Astrocyte of the hippocampus (primary cell): ENCODE results near the gene PTPRN2.

Experiments used
- DNase-seq: peaks from one replicate; pipeline ENCODE4 v3.0.0; 2011; ENCODE audit warnings: low read depth, low spot score

Gene PTPRN2

DNA sequence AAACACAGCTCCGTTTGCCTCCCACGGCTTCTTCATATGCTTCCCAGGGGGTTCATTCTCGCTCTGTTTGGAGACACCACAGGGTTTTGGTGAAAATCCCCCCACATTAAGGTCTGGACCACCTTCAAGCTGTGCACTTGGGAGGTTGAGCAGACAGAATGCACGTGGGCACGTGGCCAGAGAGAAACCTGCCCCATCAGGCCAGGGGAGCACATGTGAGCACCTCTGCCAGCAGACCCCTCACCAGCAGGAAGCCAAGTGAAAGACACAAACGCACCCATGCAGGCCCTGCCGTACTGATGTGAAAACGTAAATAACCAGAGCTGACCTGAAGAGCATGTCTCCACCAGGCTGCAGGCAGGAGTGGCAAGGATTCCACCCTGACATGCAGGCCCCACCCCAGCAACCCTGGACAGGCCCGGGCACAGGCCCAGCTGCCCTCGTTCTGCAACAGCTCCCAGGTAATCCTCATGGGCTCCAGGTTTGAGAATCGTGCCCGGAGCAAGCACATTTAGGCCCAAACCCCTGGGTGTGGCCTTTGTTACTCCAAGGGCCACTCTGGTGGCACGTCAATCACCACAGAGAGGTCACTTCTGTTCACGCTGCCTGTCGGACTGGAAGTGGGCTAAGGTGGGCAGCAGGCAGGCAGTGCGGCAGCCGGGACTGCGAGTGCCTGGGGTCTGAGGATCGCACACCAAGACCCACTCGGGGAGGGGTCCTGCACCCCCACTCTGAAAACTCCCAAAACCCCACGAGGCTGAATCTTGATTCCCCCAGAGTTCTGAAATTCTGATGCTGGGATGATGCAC is 184.4 kb downstream of the PTPRN2 start:
- DNase-seq = no peak

DNA sequence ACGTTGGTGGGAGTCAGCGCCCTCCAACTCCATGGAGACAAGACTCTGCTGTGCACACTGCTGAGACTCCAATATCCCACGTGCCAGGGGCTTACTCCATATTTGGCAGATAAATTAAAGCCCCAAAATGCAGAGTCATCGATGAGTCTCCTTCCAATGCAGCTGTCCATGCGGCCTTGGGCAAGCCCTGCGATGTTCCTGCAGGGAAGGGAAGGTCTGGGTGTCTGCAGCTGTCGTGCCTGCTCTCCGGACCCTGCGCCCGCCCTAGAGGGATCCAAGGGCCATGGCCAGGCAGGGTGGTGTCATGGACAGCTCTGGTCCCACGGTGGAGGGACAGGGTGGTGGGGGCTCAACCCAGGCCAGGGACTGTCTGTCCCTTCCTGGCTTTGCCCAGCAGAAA is 185.2 kb downstream of the PTPRN2 start:
- DNase-seq = no peak

DNA sequence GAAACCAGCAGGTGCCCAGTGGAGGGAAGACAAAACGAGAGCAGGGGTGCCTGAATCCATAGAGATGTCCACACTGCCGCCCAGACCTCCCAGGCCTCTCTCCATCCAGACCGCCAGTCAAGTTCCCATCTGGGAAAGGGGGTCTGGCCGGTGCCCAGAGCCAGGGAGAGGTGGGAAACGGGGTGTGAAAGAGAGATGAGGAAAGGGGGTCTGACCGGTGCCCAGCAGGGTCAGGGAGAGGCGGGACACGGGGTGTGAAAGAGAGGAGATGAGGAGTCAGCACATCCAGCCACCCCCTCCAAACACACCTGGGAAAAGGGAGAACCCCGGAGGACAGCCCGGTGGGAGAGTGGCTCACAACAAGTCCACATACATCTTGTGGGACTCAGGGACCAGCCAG is 185.8 kb downstream of the PTPRN2 start:
- DNase-seq = no peak

DNA sequence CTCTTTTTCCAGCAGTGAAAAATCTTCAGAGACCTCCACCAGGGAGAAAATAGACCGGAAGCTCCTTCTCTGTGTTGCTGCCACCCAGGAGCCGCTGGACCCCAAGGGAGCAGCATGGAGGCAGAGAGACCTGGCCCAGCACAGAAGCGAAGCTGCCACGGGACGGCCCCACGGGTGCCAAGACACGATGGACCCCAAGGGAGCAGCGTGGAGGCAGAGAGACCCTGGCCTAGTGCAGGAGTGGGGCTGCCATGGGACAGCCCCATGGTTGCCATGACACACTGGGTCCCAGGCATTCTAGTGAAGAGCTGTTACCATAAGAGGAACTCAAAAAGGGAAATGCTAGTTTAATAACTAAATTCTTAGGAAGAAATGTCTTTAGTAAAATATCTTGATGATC is 186.3 kb downstream of the PTPRN2 start:
- no peak for DNase-seq

DNA sequence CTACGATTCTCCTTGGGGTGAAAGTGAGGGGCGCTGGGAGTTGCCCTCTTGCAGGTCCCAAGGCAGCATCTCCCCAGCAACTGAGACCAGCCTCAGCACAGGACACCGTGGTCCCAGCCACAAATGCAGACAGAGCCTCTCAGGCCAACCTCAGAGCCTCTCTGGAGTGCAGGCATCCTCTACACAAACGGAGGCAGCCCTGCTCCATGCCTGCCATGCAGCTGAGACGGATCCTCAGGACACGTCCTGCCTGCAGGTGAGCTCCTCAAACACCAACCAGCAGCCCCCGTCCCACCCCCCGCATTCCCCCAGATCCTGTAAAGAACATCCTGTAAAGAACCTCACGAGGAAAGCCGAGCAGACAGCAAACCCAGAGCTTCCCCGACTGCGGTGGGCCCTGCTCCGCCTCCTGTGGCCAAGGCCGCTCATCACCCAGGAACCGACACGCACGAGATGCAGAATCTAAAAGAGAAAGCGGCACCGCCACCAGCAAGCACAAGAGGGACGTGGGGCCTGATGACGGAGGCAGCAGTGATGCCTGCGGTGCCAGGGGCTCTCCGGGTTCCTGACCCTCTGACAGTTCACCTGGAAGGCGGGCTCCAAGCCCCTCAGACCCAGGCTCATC is 186.9 kb downstream of the PTPRN2 start:
- DNase-seq = no peak

DNA sequence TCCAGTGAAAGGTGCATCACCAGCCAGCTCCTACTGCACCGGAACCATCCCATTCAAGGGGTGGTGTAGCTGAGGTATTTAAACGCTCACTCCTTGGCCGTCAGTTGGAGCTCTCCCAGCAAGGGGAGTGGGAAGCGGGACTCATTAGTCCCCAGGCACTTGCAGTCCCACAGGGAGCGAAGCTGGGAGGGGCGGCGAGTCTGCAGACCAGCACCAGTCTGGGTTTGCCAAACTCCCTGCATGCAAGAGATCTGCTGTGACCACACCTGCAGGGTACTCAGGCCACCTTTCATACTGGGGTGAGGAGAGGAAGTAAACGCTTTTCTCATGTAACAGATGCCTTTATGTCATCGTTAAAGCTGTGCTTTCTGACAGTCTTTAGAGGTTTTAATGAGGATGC is 187.9 kb downstream of the PTPRN2 start:
- no peak for DNase-seq

DNA sequence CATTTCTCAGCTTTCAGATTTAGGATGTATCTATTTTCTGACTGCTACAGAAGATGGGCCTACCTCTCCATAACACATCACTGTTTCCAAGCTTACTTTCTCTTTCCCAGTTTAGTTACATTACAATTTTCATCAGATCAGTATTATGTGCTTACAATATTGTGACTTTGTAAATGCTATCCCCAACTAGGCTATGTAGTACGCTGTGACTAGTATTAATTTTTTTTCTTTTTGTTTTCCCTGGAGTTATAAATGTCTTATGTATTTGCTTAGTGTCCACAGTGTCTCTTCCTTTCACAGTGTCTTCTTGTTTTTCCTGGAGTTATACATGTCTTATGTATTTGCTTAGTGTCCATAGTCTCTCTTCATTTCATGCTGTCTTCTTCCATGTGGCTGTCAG is 188.9 kb downstream of the PTPRN2 start:
- no peak for DNase-seq

DNA sequence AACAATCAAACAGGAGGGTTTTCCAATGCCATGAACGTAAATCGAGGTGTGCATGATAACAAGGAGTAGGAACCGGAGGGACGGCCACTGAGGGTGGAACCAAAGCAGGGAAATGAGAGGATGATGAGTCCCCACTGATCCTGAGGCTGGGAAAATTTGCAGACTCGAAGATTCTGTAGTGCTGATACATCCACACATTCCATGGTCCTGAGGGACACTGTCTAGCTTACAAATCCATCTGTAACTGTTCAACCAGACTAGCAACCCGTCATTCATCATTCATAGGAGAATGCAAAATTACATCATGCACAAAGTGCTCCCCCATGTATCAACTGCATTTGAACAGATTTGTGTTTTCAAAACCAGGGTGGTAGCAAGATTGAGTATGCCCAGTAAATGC is 189.7 kb downstream of the PTPRN2 start:
- DNase-seq = no peak

DNA sequence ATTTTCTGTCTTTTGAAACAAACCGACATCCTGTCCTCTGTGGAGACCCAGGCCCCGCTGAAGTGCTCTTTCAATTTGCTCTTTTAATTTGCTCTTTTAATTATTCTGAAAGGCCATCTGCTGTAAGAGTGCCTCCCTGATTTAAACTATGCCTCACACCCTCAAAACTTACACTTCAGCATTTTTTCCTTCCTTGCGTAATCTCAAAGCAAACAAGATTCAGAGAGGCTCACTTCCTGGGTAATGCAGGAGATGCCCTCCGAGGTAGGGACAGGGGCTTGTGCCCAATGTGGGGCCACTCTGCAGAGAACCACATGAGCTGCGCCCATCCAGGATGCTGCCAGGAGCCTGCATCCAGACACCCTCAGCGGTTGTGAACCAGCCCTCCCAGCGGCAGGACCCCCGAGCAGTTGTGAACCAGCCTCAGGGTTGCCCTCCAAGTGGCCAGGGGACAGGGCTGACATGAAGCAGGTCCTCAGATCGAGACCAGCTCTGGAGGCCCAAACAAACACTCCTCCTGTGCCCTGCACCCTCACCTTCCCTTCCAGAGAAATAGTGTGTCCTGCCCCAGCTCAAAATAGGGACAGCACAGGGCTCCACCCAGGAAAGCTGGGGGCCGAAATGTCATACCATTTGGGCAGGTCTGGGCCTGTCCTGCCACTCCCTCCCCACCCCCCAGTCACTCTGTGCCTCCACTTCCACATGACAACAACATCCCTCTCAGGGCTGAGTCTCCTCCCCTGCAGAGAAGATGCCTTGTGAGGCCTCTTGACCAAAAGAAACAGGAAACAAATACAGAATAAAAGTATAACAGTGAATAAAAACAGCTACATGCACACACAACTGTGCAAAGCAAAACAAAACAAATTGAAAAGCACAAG is 190.4 kb downstream of the PTPRN2 start:
- no peak for DNase-seq

DNA sequence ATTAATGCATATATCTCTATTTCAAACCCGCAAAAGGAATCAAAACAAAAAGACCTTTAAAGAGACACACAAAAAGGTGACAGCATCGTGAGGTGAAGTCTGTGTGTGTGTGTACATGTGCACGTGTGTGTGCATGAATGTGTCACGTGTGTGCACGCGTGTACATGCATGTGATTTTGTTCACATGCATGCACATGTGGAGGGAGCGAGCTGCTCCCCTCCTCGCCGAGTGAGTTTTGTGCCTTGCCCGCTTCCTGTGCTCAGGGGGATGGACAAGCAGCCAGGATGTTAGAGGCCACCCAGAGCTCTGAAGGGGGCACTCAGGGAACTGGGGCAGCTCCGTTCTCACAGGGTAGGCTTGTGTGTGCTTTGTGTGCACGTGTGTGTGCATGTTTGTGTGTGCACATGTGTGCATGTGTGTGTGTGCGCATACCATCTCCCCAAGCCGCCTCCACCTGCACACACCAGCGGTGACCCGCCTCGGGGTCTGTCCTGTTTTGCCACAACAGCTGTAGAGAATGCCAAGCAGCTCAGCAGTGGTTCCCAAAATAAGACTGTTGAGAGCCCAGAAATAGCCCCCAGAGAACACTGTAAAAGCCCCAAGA is 191.2 kb downstream of the PTPRN2 start:
- DNase-seq = no peak

DNA sequence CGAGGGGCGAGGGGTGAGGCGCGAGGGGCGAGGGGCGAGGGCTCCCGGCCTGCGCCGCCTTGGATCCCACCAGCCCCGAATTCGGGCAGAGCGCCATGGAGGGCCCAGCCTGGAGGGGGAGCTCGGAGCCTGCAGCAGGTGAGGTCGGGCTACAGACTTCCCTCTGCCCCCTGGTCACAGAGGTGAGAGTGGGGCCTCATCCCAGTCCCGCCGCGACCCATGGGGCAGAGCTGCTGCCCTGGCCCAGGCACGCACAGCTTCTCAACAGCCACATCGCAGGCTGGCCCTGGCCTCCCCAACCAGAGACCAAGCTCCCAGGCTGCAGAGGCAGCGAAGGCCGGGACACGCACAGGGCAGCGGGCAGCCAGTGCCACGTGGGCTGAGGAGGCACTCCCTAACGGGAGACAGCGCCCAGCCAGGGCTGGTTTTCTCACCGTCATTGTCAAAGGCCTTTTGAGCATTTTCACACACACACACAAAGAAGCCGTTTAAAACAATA is 191.8 kb downstream of the PTPRN2 start:
- DNase-seq = no peak

DNA sequence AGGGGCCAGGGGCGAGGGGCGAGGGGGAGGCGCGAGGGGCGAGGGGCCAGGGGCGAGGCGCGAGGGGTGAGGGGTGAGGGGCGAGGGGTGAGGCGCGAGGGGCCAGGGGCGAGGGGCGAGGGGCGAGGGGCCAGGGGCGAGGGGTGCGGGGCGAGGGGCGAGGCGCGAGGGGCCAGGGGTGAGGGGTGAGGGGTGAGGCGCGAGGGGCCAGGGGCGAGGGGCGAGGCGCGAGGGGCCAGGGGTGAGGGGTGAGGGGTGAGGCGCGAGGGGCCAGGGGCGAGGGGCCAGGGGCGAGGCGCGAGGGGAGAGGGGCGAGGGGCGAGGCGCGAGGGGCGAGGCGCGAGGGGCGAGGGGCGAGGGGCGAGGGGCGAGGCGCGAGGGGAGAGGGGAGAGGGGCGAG is 192.3 kb downstream of the PTPRN2 start:
- no peak for DNase-seq

DNA sequence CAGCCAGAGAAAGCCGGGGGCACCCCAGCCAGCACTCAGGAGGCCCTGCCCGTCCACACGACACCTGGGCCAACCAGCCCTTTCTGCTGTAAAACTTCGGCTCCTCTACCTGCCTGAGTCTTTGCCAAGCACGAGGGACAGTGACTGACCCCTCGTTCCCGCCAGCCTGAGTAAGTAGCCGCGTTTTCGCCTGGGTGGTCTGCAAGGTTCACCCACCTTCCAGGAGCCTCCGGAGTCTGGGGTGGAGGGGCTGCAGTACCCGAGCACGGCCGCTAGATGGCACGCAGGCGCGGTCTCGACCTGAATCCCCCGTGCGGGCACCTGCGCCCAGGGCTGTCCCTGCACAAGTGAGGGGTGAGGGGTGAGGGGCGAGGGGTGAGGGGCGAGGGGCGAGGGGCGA is 192.7 kb downstream of the PTPRN2 start:
- DNase-seq = peak; percentile 20

DNA sequence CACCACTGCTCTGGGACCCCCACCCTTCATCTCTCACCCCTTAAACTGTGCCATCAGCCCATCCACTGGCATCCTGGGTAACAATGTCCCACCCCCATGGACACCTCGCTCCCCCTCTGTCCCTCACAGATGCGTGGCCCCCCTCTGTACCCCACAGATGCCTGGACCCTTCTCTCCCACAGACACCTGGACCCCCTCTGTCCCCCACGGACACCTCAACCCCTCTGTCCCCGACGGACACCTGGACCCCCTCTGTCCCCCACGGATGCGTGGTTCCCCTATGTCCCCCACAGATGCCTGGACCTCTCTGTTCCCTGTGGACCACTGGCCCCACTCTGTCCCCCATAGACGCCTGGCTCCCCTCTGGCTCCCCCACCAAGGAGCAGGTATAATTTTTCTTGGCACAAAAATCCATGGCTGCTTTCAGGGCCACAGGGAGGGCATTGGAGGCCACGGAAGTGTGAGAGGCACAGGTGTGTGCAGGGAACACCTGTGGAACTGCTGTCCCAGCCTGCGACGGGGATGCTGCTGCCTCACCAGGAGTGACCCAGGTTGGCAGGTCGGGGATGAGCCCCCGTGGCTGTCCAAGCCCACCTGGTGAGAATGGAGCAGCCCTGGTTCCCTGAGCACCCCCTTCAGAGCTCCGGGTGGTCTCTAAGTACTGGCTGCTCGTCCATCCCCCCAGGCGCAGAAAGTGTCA is 193.5 kb downstream of the PTPRN2 start:
- DNase-seq = no peak

DNA sequence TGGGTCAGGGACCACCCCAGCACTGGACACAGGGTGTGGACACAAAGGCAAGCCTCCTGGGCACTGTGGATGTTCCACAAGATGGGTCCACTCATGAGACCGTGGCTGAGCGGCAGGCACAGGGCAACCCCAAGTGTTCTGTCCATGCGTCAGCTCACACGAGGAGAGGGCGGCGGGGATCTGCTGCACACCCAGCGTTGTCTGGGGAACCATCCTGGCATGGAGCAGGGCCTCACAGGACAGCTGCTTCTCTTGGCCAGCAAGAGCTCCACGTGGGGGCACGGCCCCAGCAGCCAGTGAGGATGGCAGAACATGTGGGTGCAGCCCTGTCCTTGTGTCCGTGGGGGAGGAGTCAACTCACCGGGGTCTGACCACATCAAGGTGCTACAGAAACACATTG is 195.4 kb downstream of the PTPRN2 start:
- DNase-seq = no peak

DNA sequence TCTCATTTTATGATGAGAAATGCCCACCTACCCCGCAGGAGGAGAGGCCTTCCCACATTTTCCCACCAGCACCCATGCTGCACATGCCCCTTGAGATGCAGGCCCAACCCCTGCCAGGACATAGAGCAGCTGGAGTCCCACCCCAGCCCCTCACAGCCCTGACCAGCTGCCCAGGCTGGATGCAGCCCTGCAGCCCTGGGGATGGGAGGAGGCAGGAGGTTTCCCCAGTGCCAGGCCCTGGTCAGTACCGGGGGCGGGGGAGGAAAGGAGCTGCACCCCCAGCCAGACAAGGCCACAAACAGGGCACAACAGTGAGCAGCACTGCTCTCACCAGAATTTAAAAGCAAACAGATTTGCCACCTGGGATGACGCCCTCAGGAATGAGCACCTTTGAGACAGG is 196.1 kb downstream of the PTPRN2 start:
- no peak for DNase-seq

DNA sequence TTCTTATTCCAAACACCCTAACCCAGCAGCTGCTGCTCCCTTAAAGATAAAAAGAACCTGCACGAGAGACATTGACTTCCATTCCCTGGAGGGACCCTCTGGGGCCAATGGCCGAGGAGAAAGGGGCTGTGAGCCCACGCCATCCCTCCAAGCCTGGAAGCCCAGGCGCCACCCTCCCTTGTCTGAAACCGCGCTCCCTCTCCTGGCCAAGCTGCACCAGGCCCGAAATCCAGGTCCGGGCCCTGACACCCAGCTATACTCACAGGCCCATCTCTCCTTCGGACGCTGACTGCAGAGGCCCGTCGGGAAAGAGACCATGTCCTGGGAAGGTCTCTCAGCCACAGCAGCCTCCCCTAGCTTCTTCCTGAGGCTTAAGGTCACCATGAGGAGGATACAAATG is 196.5 kb downstream of the PTPRN2 start:
- DNase-seq = no peak

DNA sequence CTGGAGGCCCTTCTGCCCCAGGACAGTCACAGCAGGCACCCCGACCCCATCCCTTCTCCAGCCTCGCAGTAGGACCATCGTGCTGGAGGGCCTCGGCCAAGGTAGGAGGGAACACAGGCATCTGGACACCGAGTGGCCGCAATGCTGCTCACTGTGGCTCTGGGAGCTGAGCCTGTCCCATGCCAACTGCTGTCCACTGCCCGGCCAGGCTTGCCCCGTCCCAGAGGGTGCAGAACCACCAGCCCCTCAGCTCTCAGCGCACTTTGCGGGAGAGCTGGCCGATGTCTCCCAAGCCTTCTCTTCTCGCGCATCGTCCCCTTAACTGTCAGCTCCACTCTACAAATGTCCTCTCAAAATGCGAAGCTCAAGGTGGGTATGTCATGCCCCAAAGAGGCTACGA is 197.2 kb downstream of the PTPRN2 start:
- no peak for DNase-seq

DNA sequence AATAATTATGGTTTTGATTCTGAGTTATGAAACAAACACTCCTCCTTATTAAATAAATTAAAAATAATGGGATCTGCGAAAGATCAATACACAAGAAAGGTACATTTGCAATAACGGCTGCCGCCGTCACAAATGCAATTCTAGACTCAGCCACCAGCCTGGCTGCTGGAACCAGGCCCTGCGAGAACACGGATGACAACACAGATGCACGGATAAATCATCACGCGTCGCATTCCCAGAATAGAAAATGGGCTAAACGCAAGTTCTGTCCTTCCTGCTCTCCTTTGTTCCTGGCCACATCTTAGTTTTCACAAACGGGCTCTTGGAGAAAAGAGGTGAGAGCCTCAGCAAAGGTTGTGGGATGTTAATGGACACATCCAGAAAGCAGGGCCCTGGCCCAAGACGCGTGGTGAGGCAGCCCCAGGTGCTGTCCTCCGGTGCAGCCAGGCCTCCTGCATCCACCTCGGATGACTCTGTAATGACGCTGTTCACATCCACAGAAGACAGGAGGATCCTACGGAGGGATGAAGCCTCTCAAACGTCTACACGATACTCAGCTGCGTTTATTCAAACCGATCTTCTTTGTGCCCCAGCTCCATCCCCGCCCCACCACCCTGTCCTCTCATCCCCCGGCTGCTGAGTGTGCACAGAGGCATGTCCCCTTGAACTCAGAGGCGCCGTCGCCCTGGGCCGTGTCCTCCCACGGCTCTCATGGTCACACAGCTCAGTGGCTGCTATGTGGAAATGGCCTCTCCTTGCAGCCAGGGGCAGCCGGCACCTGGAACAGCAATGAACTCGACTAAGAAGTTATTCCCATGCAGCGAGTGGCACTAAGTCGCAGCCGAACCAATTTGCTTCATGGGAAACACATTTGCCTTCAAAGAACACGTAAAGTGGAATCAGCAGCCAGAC is 197.9 kb downstream of the PTPRN2 start:
- DNase-seq = no peak

DNA sequence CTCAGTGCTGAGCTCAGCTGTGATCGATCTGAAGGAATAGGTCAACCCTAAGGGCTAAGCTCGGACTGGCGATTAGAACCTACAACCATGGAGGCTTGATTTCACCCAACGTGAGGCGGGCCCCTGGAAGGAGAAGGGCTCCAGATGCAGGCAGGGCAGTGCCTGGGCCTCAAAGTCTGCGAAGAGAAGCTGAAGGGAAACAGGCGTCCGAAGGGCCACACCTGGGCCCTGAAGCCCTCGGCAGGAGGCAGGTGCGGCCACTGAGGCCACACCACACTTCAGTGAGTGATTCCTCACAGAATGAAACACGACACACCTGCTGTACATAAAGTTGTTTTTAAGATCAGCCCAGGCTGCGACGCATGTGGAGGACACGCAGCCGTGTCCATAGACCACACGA is 198.7 kb downstream of the PTPRN2 start:
- no peak for DNase-seq
